22Rv1 (cell line): Measurements from ENCODE around the gene EML4.

Experiments used
- ZFX ChIP-seq: fragments of 450-650 bp; IDR thresholded peaks from 2 replicates; pipeline ENCODE4 v1.6.1; 2017; ENCODE audit warnings: antibody characterized with exemption, borderline replicate concordance
- TF ChIP-seq, protein P1 (sequence below): fragments of 450-650 bp; IDR thresholded peaks from 2 replicates; pipeline ENCODE4 v1.5.1; 2017; ENCODE audit warnings: mild to moderate bottlenecking

DNA sequence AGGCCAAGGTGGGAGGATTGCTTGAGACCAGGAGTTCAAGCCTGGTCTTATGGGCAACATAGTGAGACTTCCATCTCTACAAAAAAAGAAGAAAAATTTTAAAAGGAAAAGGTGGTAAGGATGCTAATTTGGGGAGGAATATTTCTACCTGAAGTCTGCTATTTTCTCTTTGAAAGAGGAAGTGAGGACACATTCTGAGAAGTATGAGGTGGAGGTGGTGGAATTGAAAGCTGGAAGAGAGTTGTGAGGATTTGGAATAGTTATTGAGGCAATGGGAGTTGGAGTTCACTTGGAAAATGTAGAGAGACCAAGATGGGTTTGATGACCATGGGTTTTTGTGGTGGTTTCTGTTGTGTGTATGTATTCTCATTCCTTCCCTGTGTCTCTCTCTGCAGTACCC, 29.3 kb downstream of the EML4 start:
- TF ChIP-seq, protein P1, sequence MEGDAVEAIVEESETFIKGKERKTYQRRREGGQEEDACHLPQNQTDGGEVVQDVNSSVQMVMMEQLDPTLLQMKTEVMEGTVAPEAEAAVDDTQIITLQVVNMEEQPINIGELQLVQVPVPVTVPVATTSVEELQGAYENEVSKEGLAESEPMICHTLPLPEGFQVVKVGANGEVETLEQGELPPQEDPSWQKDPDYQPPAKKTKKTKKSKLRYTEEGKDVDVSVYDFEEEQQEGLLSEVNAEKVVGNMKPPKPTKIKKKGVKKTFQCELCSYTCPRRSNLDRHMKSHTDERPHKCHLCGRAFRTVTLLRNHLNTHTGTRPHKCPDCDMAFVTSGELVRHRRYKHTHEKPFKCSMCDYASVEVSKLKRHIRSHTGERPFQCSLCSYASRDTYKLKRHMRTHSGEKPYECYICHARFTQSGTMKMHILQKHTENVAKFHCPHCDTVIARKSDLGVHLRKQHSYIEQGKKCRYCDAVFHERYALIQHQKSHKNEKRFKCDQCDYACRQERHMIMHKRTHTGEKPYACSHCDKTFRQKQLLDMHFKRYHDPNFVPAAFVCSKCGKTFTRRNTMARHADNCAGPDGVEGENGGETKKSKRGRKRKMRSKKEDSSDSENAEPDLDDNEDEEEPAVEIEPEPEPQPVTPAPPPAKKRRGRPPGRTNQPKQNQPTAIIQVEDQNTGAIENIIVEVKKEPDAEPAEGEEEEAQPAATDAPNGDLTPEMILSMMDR = no peak
- TF ChIP-seq ZFX = no peak
